Activated CD4-positive, CD25-positive, alpha-beta regulatory T cell treated with anti-CD3 and anti-CD28 coated beads, Interleukin-2, amount 50 U/mL, for 24 hours (primary cell): ENCODE measurements around the gene DYSF.
A peak's percentile ranks its signal among the peaks of the same experiment; 100 is the strongest.

Experiments used
- ATAC-seq, 2 donors: fragments of 150-1000 bp; cut with Tn5 transposase; one replicate each; pipeline ENCODE4 v1.10.0; 2021; ENCODE audit warnings: mild to moderate bottlenecking in 1 of 2, moderate library complexity in 1 of 2

Gene DYSF

DNA sequence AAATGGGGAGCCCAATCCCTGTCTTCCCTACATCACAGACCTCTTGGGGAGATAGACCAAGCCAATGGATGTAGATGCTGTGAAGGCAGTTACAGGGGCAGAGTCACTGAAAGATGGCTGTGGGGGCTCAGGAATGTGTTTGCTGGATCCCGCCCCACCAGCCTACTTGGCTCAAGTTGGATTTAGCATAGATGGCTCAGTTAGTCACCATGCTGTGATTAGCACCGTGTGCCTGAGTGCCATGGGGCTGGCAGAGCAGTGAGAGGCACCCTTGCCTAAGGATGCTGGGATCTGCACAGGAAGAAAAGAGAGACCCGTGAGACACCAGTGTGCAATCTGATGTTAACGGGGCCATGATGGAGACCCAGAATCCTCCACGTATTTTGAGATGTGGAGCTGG is 228.3 kb downstream of the DYSF start:
- ATAC-seq, result no peak

DNA sequence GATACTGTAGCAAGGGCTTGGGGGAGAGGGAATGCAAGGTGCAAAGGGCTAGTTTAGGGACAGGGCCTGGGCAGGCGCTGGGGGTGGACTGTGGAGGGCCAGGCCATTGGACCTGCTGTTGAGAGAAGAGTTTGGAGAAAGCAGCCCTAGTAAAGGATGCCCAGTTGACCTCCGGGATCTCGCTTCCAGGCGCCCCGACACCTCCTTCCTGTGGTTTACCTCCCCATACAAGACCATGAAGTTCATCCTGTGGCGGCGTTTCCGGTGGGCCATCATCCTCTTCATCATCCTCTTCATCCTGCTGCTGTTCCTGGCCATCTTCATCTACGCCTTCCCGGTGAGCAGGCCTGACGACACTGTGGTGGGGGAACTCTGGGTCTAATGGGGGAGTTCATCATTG is 229.0 kb downstream of the DYSF start:
- no peak for ATAC-seq

DNA sequence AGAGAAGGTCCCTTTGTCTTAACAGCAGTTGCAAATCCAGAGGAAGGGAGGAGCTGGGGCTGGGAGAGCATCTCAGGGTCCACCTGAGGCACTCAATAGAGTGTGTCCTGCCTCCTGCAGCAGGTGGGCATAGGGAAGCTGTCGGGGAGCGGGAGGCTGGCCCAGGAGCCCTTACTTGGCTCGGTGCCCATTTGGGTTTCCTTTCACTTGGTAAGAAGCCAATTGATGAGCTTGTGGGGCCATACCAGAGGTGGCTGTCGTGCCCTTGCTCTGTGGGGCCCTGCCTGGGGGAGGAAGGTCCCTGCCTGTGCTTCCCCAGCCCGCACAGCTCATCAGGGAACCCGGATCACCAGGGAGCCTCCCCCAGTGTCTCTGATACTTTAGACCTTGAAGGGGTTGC is 229.7 kb downstream of the DYSF start:
- no peak for ATAC-seq

DNA sequence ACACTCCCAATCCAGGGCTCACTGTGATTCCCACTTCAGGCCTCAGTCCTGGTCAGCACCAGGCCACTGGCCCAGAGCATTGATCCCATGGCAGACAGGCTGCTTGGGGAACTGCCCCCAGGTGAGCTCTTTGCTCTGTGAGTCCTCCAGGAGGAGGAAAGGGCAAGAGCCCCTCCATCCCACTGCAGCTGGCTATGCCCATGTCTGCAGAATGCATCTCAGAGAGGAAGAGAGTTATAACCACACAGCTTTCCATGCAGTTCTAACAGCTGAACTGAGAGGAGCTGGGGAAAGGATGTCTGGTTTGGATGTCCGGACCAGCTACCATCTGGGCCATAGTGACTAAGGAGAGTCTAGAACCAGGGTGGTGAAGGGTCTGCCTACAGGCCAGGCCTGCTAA is 230.3 kb downstream of the DYSF start:
- no peak for ATAC-seq

DNA sequence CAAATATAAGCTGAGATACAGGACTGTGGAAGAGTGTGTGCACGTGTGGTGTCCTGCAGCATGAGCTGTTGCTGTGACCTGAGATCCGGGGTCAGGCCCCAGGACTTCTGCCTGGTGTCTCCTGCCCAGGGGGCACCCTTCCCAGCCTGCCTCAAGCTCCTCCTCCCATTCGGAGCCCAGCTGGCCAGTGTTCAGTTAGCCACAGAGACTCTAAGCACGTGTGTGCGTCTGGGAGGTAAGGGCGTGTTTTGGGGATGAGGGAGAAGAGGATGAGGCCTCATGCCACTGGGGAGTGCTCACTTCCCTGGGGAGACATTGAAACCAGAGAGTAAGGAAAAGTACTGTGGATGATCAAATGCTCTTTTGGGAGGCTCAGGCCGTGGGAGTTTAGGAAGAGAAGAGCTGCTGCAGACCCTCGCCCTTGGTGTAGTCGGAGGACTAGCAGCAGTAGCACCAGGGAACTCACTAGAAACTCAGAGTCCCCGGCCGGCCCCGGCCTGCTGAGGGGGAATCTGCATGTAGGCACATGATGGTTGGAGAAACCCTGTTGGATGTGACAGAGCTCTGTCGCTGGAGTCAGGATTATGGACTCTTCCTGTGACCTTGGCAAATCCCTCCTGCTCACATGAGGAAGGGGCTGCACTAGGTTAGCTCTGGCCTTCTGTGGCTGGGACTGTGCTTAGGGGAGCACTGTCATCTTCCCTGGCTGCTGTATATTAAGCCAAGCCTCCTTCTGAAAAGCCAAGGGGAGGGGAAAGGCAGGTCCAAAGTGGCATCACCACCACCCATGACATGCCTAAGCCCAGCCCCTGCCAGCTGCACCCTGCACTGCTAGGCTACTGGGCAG is 231.1 kb downstream of the DYSF start:
- ATAC-seq, result peak in 1 of 2 donors; percentile 17

DNA sequence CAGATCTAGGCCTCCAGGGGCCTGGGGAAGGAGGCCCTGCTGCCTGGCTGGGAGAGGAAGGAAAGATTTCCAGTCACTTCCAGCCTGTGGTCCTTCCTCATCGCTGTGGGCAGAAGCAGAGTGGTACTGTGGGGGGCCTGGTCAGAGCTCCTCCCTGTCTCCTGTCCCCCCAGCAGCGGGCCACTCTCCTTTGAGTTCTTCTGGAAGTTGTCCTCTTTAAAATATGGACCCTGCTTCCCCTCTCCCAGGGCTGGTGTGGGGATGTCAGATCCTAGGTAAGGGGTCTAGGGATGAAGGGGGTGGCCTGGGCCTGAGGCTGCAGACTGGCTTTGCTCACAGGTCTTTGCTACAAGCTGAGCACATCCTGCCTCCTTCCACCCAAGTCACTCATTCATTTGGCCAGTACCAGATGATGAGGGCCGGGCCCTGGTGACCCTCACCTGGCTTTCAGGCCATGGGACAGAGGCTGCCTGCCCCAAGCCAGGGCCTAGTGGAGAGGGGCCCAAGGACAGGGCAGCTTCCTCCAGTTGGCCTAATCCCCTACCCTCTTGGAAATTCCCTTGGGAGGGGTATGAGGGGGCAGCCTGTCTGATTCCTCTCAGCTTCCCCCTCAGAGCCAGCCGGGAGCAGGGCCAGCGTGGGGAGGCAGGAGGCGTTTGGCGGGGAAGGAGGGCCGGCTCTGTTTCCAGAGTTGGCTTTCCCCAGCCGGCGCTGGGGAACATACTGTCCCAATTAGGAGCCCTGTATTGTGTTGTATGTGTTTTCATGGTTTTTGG is 231.9 kb downstream of the DYSF start:
- ATAC-seq, result no peak

DNA sequence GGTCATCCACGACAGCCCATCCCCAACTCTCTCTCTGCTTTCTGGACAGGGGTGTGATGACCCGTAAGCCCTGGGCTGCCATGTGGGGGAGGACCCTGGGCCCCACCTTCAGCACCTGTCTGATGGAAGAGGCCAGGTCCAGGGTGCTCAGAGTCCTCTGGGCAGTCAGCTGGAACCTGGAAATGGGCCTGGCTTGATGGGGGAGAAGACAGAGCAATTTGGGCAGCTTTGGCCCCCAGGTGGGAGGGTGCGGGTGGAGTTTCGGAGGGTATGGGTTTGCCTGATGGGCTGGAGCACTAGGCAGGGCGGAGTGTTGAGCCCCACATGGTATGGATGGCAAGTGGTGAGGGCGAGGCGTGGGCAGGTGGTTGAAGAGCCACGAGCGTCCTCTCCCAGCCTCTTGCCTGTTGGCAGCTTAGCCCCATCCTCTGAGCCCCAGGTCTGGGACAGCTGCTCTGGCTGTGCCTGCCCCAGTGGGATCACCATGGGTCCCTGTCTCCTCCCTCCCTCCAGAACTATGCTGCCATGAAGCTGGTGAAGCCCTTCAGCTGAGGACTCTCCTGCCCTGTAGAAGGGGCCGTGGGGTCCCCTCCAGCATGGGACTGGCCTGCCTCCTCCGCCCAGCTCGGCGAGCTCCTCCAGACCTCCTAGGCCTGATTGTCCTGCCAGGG is 232.7 kb downstream of the DYSF start:
- ATAC-seq, result no peak

DNA sequence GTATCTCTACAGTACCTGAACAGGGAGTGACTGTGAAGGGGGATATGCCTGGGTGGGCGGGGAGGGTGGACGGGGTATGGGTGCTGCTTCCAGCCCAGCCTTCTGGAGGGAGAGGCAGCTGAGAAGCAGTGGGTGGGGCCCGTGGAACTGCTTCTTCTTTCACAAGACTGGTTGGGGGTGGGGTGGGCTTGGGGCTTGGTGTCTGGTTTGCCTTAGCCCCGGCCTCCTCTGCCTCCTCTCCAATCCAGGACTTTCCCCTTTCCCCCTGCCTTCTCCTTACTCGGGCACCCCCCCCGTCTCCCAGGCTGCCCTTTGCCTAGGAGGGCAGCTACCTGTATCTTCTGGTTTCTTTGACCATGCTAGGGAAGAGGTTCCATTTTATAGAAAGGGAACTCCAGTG is 233.4 kb downstream of the DYSF start:
- ATAC-seq, result no peak

DNA sequence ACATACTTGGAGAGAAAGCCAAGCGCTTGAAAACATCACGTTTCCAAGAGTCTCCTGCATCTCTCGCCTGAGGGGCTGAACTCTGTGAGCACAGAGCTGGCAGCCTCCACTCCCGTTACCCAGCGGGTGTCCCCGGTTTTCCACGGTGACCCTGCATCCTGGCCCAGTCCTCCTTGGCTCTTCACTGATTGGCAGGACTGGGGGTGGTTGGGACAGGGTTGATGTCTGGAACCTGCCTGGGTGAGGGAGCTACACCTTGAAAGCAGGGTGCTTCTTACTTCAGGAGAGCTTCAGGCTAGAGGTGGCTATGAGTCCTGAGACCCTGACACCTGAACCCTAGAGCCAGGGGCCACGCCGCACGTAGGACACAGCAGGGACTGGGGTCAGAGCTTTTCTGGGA is 234.1 kb downstream of the DYSF start:
- ATAC-seq, result no peak

DNA sequence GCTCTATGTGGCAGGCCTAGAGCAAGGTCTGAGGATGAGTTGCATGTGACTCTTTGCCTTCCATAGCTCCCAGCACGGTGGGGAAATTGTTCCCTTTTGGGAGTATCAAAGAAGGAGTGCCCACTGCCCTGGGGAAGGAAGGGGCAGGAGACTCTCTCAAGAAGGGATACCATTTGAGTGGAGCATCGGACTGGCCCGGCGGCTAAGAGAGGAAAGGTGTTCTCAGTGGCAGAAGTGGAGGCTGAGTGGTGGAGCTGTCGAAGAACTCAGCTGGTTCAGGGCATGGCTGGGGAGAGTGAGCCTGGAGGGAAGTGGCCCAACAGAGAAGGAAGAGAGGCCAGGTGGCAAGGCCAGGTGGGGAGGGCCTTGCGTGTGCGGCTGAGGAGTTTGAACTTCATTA is 235.2 kb downstream of the DYSF start:
- ATAC-seq, result no peak

DNA sequence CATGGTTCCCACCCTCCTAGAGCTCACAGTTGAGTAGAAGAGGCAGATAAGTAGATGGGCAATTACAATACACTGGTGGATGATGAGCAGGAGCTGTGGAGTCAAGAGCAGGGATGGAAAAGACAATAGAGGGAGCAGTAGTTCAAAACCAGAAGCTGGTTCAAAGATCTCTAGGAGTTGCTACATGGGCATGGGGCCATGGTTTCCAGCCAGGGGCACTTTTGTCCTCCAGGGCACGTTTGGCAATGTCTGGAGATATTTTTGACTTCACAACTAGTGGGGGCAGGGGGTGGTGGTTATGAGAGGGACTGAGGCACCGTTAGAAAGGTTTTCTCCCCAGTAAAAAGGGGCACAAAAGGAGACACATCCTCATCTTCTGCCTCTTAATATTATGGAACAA is 236.0 kb downstream of the DYSF start:
- no peak for ATAC-seq

DNA sequence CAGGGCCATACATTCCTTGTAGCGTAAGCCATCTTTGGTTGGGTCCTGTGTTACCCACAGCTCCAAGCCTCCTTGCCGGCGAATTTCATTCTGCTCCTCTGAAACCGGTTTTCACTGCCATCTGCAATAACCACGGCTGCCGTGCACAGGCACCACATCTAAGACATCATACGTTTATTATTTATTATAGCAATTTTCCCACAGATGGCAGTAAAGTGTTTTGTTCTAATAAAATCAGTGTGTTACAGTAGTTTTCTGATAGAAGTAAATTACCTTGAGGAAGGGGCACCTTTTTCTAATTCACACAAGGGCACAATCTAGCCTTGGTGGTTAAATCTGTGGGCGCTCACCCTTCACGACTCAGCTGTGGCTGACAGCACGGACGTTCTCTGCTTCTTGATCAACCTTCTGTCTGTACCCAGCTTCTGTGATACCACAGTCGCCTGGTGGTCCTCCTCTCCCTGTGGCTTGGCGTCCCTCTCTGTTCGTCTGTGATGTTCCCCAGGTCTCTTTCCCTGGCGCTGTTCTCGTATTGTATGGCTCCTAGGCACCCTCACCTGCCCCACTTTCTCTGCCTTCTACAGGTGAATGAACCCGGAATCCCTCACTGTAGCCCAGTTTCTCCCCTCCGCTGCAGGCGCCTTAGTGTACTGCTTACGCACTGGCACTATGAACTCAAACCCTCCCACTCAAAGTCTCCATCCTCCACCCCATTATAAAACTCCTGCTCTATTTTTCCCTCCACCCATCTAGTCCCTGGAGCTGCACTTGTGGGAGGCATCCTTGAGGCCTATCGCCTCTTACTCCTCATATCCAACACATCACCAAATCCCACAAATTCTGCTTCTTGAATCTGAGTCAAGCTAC is 236.8 kb downstream of the DYSF start:
- no peak for ATAC-seq

DNA sequence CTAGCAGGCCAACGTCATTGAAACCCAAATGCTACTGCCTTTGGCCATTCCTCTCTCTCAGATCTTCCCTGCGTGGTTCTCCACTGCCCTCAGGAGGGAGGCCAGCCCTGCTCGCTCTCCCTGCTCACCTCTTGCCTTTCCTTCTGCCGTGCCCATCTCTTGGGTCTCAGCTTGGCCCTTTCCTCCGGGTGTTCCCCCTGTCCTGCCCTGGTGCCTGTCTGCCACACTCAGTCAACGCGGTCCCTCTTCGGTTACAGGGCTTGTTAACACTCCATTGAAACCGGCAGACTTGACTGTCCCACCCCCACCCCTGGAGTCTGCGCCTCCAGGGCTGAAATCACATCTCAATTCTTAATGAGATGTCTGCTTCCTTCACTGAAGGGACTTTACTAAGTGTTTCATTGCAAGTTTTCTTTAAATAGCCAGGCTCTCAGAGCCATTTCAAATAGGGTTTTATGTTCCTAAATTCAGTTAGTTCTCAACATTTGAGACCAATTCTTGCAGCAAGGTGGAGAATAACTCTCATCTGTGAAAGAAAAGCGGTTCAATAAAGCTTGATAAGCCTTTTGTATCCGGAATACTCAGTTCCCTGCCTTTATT is 237.6 kb downstream of the DYSF start:
- no peak for ATAC-seq

DNA sequence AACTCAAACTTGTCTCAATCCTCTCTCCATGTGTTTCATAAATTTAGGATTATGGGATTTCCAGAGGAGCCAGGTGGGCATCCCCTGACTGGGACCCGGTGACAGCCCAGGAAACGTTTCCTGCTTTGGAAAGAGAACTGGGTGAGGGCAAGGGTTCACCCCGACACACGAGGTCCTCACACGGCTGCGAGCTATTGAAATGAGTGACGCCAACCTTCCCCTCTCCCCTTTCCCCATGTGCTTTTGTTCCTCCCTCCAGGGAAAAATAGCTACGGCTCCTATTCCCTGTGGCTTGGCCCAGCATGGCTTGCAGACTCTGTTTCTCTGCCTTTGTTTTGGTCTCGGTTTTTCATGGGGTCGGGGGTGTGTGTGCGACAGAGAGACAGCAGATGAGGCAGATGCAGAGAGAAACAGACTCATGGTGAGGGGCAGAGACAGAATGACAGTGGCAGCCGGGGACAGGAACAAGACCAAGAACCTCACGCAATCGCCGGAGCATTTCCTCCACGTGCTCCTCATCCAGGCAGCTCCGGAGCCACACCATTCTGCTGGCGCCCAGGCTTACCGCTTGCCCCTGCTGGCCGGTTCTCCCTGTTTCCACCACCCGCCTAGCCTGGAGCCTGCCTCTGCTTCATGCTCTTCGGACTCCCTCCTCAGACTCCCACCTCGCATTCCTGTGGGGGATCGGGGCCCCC is 238.5 kb downstream of the DYSF start:
- no peak for ATAC-seq

DNA sequence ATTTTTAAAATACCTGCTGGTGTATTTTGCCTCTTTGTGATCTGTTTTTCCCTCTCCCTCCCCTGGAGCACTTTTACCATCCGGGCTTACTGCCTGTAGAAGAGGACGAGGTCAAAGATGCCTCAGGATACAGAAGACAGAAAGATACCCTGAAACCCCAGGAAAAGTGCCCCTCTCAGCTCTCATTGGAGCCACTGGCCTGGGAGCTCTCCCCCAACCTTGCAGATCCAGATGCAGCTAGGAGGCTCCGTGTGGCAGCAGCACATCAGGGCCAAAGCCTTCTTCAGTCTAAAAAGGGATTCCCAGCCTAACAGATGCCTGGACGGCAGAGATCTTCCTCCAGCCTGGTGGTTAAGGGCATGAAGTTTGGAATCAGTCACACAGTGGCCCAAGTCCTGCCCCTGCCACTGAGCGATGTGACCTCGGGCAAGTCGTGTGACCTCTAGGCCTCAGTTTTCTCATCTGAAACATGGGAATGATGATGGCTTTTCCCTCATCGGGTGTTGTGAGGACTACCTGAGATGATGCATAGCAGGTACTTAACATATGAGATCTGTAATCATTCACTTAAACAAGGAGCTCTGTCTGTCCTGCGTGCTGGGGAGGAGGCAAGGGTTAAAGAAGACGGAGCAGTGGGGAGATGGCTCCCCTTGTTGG is 239.4 kb downstream of the DYSF start:
- ATAC-seq, result no peak

DNA sequence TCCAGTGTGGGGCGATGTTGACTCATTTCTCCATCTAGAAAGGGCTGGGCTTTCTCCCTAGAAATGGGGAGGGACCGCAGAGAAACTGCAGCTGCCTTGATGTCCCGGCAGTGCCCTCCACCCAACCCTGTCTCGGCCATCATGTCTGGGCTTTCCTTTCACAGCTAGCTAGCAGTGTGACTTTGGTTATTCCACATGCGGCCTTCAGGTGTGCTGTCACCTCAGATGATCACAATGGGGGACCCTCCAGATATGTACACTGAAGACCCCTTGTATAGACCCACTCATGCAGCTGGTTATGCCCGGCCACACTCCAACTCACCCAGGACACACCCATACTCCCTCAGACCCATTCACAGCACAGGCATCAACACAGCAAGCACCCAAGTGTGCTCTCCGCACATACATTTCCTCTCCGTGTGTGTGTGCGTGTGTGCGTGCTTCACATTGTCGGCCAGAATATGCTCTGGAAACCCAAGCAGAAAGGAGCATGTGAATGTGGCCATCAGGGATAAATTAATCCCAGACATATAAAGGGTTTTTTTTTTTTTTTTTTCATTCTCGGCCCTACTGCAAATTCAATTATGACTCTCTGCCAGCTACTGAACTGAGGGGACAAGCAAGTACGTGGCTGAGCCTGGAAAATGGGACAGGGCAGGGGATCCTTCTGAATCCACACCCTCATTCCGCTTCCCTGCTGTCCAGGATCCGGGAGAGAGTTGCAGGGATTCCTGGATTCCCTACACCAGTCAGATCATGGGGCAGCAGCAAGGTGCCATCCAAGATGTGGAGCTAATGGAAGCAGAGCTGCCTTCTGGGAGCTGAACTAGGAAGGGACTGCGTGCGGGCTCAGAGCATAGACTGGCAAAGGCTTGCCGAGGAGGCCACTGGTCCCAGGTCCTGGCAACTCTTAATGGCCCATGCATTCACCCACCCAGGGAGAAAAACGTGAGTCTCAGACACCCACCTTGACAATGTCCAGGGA is 240.2 kb downstream of the DYSF start:
- ATAC-seq, result no peak

DNA sequence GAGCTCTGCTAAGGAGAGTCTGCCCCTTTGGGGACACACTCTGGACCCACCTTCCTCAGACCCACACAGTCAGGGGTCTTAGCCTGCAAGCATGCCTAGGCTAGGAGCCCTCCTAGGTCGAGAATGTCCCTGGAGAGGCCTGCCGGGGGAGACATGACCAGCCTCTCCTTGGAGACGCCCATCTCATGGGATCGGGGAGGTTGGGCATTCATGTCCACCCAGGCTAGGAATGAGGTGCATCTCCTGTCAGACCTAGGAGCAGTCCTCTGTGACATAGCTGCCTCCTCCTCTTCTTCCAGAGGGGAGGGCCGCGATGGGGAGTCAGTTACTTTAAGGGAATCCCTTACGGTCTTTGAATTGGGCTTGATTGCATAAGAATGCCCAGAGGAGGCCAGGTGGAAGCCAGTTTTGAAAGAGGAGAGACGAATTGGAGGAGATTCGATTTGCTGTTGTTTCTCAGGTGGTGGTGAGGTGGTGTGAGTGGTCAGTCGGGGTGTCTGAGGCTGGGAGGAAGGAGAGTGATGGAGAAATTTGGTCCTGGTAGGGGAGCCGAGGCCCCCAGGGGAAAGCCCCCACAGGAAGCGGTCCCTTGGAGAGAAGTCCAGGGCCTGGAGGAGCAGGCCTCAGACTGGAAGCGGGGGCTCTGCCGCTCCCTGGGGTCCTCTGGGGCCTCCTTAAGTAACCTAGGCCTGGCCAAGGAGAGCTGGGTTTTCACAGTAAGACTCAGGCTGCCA is 241.3 kb downstream of the DYSF start:
- ATAC-seq, result no peak

DNA sequence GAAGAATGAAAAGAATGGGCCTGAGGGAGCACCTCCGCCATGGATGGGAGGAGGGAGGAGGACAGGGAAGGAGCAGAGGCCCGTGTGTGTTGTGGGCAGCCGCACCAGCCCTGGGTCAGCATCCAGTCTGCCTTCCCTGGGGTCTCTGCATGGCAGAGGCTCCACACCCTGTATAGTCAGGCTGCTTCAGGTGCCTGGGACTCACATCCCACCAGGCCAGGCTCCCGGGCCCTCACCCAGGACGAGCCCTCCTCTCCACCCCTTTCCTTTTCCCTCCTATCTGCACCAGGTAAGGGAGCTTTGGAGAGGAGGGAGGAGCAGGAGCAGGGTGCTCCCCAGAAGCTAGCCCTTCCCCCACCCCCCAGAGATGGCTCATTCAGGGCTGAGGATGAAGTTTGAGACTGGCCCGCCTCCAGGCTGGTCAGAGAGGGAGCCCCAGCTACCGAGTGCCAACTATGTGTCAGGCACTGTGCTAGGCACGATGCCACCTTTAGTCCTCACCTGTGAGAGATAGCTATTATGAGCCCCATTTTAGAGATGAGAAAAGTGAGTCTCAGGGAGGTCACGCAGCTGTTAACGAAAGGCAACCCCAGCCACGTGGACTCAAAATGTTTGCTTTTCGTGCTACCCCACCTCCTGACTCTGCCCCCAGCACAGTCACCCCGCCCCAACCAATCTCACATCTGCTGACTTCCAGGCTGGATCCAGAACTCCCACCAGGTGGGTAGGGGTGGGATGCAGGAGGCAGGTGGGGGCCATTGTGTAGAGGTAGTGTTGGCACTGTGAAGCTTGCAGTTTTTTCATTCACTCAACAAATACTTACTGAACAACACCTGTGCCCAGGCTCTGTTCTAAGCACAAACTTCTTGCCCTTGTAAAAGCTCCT is 242.1 kb downstream of the DYSF start:
- no peak for ATAC-seq
